Keratinocyte (primary cell): ENCODE results near the gene HADHB. TPM values are rescaled to one million over a fixed set of nuclear protein-coding genes. Genes with fewer than 3 reads are reported as not detected.
A peak's percentile ranks its signal among the peaks of the same experiment; 100 is the strongest.

ENCODE experiments used
- DNase-seq: peaks from one replicate; pipeline ENCODE4 v3.0.0-alpha.2; 2011; ENCODE audit warnings: low read depth, missing footprints, low spot score
- FAIRE-seq: peaks from 2 replicates; lab custom pipeline; 2011; peaks lifted over from hg19 to GRCh38; lab: Jason Lieb, UNC
- H2AFZ ChIP-seq: 2 replicates; pipeline ENCODE4 v1.6.0; 2012; ENCODE audit warnings: low read length, control low read depth, inconsistent platforms; ENCODE audit not compliant: control insufficient read depth
- H3K27ac ChIP-seq: 2 replicates; pipeline ENCODE4 v1.5.1; 2011; ENCODE audit warnings: low read length; ENCODE audit not compliant: control insufficient read depth, insufficient read depth
- H3K27me3 ChIP-seq: 3 replicates; pipeline ENCODE4 v1.6.0; 2011; ENCODE audit warnings: low read length; ENCODE audit not compliant: control insufficient read depth, insufficient read depth; ENCODE audit errors: extremely low read depth
- H3K36me3 ChIP-seq, 2 experiments: 2 replicates in 1 of 2; 3 replicates in 1 of 2; pipeline ENCODE4 v1.5.1; 2011; ENCODE audit warnings: low read length in 2 of 2, mild to moderate bottlenecking in 1 of 2; ENCODE audit not compliant: control insufficient read depth in 2 of 2, insufficient read depth in 2 of 2; ENCODE audit errors: extremely low read depth in 1 of 2
- H3K4me1 ChIP-seq: 3 replicates; pipeline ENCODE4 v1.5.1; 2011; ENCODE audit warnings: low read length; ENCODE audit not compliant: control insufficient read depth, insufficient read depth; ENCODE audit errors: extremely low read depth
- H3K4me2 ChIP-seq: 3 replicates; pipeline ENCODE4 v1.6.0; 2011; ENCODE audit warnings: low read depth, low read length; ENCODE audit not compliant: control insufficient read depth, insufficient read depth; ENCODE audit errors: extremely low read depth
- H3K4me3 ChIP-seq, 3 experiments: fragments of 200-600 bp in 1 of 3; sonication (generic) in 1 of 3; 2 replicates in 2 of 3; 3 replicates in 1 of 3; pipeline ENCODE4 v1.5.1; 2011 to 2016; ENCODE audit warnings: low read length in 3 of 3, mild to moderate bottlenecking in 3 of 3, control low read depth in 2 of 3, inconsistent platforms in 1 of 3, low read depth in 1 of 3, mixed read lengths in 1 of 3, mixed run types in 1 of 3, moderate library complexity in 1 of 3; ENCODE audit not compliant: control insufficient read depth in 2 of 3, insufficient read depth in 2 of 3; ENCODE audit errors: extremely low read depth in 1 of 3
- H3K79me2 ChIP-seq: 2 replicates; pipeline ENCODE4 v1.6.0; 2012; ENCODE audit warnings: low read length; ENCODE audit not compliant: control insufficient read depth, insufficient read depth
- H3K9ac ChIP-seq: 3 replicates; pipeline ENCODE4 v1.6.0; 2011; ENCODE audit warnings: low read length; ENCODE audit not compliant: control insufficient read depth, insufficient read depth; ENCODE audit errors: extremely low read depth
- H3K9me1 ChIP-seq: 3 replicates; pipeline ENCODE4 v1.6.0; 2011; ENCODE audit warnings: low read length; ENCODE audit not compliant: control insufficient read depth, insufficient read depth; ENCODE audit errors: extremely low read depth
- H3K9me3 ChIP-seq: 2 replicates; pipeline ENCODE4 v1.5.1; 2012; ENCODE audit warnings: low read depth, low read length; ENCODE audit not compliant: control insufficient read depth
- H4K20me1 ChIP-seq: 3 replicates; pipeline ENCODE4 v1.6.0; 2011; ENCODE audit warnings: low read length; ENCODE audit not compliant: control insufficient read depth, insufficient read depth; ENCODE audit errors: extremely low read depth
- EZH2 ChIP-seq: IDR thresholded peaks from one replicate; pipeline ENCODE4 v1.6.1; 2012; ENCODE audit warnings: inconsistent platforms, mild to moderate bottlenecking, low read length, moderate library complexity
- dilution Hi-C: fragments of 300-500 bp; cut with MboI; formaldehyde crosslinking; loops from one replicate; pipeline ENCODE4 v1.7.0; 2020; ENCODE audit warnings: low sequenced_read_pairs; ENCODE audit not compliant: extremely low pct_ligation_motif_present
- polyA plus RNA-seq, 5 experiments: library from polyadenylated mRNA; depleted of rRNA in 3 of 5; stranded (reverse) in 3 of 5; stranded (forward) in 1 of 5; unstranded in 1 of 5; fragments of >200 nt; gene quantifications; 1 replicate in 1 of 5; 2 replicates in 3 of 5; 3 replicates in 1 of 5; pipeline versions ENCODE4 v1.2.1 to v1.2.3, GENCODE V29; 2011 to 2012; ENCODE audit warnings: missing spikeins in 2 of 5, low read depth in 1 of 5, low replicate concordance in 1 of 5
- TF ChIP-seq, protein P1 (sequence below), 3 experiments: IDR thresholded peaks in 1 of 3; conservative IDR thresholded peaks in 1 of 3; optimal IDR thresholded peaks in 1 of 3; 2 replicates in 2 of 3; 3 replicates in 1 of 3; pipeline versions ENCODE3 to v1.5.1; 2011; ENCODE audit warnings: low read length in 3 of 3, mild to moderate bottlenecking in 3 of 3, moderate library complexity in 2 of 3, control low read depth in 1 of 3, inconsistent platforms in 1 of 3; ENCODE audit not compliant: insufficient read depth in 2 of 3; ENCODE audit errors: extremely low read depth in 1 of 3

The HADHB gene
- polyA plus RNA-seq, 1 donor (not counting 4 experiments of a cell fraction or from before 2014, with no cell fraction given), result 109 TPM

GRCh38 chr2:26245810-26246209 lies 1.1 kb downstream of the HADHB start:
- Histone ChIP-seq H3K9me3 (no peaks in the 10 kb centered on the region), H3K4me1 (peaks cover 21% of the 10 kb centered on the region), H3K4me2 (peak overlapping the region; percentile 73), H3K9ac (peak overlapping the region; percentile 97), H4K20me1 (peaks cover 1% of the 10 kb centered on the region), H3K27me3 (no peaks in the 10 kb centered on the region), H3K4me3 (peak overlapping the region; percentile 96 to 100 (median 96)), H2AFZ (no peak overlapping the region), H3K27ac (peak overlapping the region; percentile 97), H3K9me1 (no peaks in the 10 kb centered on the region), H3K79me2 (peaks cover 95% of the 10 kb centered on the region), H3K36me3 (no peaks in the 10 kb centered on the region)
- DNase-seq, result no peak
- TF ChIP-seq, protein P1, sequence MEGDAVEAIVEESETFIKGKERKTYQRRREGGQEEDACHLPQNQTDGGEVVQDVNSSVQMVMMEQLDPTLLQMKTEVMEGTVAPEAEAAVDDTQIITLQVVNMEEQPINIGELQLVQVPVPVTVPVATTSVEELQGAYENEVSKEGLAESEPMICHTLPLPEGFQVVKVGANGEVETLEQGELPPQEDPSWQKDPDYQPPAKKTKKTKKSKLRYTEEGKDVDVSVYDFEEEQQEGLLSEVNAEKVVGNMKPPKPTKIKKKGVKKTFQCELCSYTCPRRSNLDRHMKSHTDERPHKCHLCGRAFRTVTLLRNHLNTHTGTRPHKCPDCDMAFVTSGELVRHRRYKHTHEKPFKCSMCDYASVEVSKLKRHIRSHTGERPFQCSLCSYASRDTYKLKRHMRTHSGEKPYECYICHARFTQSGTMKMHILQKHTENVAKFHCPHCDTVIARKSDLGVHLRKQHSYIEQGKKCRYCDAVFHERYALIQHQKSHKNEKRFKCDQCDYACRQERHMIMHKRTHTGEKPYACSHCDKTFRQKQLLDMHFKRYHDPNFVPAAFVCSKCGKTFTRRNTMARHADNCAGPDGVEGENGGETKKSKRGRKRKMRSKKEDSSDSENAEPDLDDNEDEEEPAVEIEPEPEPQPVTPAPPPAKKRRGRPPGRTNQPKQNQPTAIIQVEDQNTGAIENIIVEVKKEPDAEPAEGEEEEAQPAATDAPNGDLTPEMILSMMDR (optimal IDR thresholded peaks at IDR 0.05 in 1 of 3, IDR thresholded peaks at IDR 0.05 in 1 of 3, conservative IDR thresholded peaks at IDR 0.05 in 1 of 3; ENCODE audit: extremely low read depth in 1 of 3, insufficient read depth in 2 of 3, low read length in 3 of 3), result no peak
- no peak for TF ChIP-seq EZH2
- FAIRE-seq, result no peak
- dilution Hi-C loops, result no loop called here

DNA sequence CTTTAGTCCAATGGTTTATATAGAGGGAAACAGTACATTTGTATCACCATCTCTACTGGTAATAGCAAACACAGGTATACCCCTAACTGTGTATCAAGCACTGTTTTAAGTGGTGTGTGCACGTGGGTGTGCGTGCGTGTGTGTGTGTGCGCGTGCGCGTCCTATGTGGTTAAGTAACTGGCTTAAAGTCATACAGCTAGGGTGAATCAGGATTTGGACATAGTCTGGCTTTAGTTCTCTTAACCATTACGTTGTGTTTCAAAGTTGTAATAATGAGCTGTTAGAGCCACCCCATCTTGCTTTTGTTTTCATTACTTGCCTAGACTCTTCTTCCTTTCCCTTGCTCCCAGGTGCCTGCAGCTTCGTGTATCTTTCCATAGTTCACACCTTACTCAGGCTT lies 2.1 kb downstream of the HADHB start:
- peak overlapping the region; percentile 97 for H3K9ac ChIP-seq
- H4K20me1 ChIP-seq, result no peaks in the 10 kb centered on the region

More for the DNA sequence above, 2.1 kb downstream of the HADHB start:
- Histone ChIP-seq H3K36me3 (no peaks in the 10 kb centered on the region), H3K27ac (peak overlapping the region; percentile 97), H3K9me3 (no peaks in the 10 kb centered on the region), H3K79me2 (peaks cover 95% of the 10 kb centered on the region), H3K9me1 (no peaks in the 10 kb centered on the region), H2AFZ (peak overlapping the region; percentile 70), H3K27me3 (no peaks in the 10 kb centered on the region), H3K4me3 (peak overlapping the region; percentile 2 to 96 (median 63)), H3K4me2 (peak overlapping the region; percentile 73), H3K4me1 (peaks cover 21% of the 10 kb centered on the region)
- dilution Hi-C loops, result no loop called here
- DNase-seq, result no peak
- no peak for TF ChIP-seq EZH2
- TF ChIP-seq, protein P1 (optimal IDR thresholded peaks at IDR 0.05 in 1 of 3, IDR thresholded peaks at IDR 0.05 in 1 of 3, conservative IDR thresholded peaks at IDR 0.05 in 1 of 3; ENCODE audit: extremely low read depth in 1 of 3, insufficient read depth in 2 of 3, low read length in 3 of 3), result no peak
- peak; percentile 57 for FAIRE-seq
